Esophagus squamous epithelium (tissue), 4 donors: ENCODE measurements around the gene SUPT20H.

Experiments
- CTCF ChIP-seq, 6 experiments: fragments of 450-650 bp in 4 of 6; fragments of 200-600 bp in 2 of 6; sonication (generic) in 2 of 6; IDR thresholded peaks; one replicate each; pipeline ENCODE4 v1.5.1; 2016 to 2019; ENCODE audit warnings: antibody characterized with exemption in 6 of 6, mild to moderate bottlenecking in 4 of 6, moderate library complexity in 4 of 6
- POLR2A ChIP-seq, 4 donors: fragments of 450-650 bp; IDR thresholded peaks; one replicate each; pipeline ENCODE4 v1.6.1; 2017; ENCODE audit warnings: antibody characterized with exemption in 4 of 4, mild to moderate bottlenecking in 4 of 4, moderate library complexity in 3 of 4

GRCh38 chr13:37097076-37097475 is 37.6 kb upstream of the SUPT20H start:
- TF ChIP-seq CTCF (IDR thresholded peaks at IDR 0.05) (no peak), POLR2A (IDR thresholded peaks at IDR 0.05) (no peak)
